ENCODE results near the gene TTPAL.
A peak's percentile ranks its signal among the peaks of the same experiment; 100 is the strongest.

Gene TTPAL

DNA sequence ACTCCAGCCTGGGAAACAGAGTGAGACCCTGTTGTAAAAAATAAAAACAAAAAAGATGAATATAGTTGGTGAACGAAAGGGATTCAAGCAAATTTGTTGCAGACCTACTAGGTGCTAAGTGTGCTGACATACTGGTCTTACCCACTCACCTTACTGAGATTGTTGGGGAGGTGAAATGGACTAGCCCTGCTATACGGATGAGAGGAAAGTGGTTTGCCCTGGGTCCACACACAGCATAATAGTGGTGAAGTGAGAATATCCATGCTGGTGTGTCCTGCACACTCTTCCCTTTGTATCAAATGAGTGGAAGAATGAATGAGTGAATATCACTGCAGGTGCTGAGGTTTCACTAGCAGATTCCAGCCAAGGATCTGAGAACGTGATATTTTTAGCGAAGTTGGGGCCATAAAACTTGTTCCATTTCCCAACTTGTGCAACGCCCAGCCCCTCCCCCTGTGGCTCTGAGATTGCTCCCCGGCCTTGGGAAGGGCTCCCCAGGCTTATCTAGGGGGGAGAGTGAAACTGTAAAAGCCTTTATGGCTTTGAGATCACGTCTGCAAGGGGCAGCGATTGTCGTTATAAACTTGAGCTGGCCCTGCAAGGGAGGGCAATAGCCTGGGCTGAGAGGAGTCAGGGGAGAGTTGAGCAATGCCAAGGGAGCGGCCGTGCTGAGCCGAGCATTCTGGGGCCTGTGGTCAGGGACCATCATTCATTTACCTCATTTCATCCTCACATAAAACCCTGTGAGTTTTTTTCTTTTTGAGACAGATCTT, 33.2 kb upstream of the TTPAL start:
- no peak for DNase-seq (ENCODE audit: low spot score)

- DNase-seq (ENCODE audit: low spot score), result no peak
Observed at GRCh38 chr20:44445742-44446710, 29.6 kb upstream of the TTPAL start.

DNA sequence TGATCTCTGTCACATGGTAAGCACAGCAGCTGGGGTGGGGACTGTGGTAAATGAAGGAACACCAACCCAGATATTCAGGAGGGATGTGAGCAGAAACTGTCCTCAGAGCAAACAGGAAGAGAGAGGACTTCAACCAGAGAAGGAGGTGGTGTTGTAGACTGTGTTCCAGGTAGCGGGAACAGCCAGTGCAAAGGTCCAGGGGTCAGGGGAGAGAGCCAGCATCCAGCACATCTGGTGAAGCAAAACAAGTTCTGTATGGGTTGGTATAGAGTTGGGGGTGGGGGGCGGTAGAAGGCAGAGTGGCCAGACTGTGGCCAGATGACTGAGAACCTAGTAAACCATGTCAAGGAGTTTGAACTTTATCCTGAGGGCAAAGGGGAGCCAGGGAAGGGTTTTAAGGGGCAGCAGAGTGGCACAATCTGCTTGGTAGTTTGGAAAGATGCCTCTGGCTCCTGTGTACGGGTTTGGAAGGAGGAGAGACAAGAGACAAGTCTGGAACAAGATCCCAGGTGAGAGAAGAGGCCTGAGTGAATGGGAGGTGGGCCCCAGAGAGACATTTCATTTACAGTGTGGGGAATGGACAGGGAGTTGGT, 27.8 kb upstream of the TTPAL start:
- DNase-seq (ENCODE audit: low spot score), result no peak

- DNase-seq (ENCODE audit: low spot score), result peak; percentile 80
Observed at GRCh38 chr20:44448753-44449546, 26.7 kb upstream of the TTPAL start.

GRCh38 chr20:44449864-44450263, 25.8 kb upstream of the TTPAL start:
- no peak for DNase-seq (ENCODE audit: low spot score)

- DNase-seq (ENCODE audit: low spot score), result no peak
Observed at GRCh38 chr20:44450281-44450889, 25.3 kb upstream of the TTPAL start.

DNA sequence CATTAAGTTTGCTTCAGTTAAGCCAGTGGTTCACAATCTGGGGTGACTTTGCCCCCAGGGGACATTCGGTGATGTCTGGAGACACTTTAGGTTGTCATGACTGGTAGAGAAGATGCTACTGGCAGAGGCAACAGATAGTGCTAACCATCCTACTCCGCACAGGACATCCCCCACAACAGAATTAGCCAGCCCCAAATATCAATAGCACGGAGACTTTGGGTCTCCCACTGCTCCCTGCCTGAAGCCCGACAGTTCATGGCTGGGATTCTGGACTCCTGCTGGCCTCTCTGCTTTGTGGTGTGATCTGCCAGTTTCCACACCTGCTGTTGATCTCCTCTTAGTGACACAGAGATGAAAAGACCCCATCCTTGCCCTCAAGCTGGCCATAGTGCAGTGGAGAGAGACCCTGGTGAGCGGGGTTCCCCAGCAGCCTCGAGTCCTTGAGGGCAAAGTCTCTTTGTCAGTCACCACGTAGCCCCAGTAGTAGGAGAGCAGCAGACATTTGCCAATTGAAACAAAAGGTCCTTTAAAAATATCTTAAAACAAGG, 24.7 kb upstream of the TTPAL start:
- DNase-seq (ENCODE audit: low spot score), result no peak

DNA sequence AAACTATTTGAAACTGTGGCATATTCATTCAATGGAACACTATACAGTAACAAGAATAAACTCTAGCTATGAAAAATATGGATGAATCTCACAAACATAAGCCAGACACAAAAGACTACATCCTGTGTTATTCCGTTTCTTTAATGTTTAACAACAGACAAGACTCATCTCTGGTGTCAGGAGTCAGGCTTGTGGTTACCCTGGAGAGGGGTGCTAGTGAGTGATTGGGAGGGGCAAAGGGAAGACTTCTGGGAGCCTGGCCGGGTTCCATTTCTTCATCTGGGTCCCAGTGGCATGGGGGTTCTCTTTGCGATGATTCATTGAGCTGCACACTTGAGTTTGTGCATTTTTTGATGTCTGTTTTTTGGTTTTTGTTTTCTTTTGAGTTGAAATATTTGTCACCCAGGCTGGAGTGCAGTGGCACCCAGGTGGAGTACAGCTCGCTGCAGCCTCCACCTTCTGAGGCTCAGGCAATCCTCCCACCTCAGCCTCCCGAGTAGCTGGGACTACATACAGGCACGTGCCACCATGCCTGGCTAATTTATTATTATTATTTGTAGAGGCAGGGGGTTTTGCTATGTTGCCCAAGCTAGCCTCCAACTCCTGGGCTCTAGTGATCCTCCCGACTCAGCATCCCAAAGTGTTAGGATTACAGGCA, 21.2 kb upstream of the TTPAL start:
- DNase-seq (ENCODE audit: low spot score), result no peak

GRCh38 chr20:44455126-44455525, 20.5 kb upstream of the TTPAL start:
- DNase-seq (ENCODE audit: low spot score), result no peak

DNA sequence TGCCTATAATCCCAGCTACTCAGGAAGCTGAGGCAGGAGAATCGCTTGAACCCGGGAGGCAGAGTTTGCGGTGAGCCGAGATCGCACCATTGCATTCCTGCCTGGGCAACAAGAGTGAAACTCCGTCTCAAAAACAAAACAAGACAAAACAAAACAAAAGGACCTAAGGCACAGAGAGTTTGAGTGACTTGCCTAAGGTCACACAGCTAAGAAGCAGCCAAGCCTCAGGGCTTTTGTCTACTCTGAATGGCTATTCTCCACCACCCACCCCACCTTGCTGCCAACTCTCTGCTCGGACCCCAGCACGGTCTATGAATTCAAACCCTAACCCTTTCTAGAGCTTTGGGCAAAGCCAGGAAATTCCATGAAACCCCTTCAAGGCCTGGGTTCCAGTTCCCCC, 19.1 kb upstream of the TTPAL start:
- no peak for DNase-seq (ENCODE audit: low spot score)

DNA sequence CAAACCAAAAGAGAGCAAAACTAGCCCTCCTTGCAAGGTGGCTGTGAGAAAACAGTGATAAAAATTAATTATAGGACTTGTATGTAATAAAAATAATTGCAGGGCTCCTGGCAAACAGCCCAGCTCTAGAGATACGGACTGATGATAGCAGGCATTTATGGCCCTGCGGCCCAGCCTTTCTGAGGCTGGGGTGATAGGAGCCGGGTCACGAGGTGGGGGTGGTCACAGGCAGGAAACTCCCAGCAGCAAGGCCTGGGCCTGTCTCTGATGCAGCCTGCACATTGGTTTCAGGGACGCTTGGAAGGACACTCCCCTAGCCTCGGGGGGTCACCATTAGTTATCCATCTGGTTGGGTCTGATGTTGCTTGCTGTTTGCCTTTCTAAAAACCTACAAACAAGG, 18.7 kb upstream of the TTPAL start:
- no peak for DNase-seq (ENCODE audit: low spot score)

GRCh38 chr20:44459271-44459670, 16.4 kb upstream of the TTPAL start:
- DNase-seq (ENCODE audit: low spot score), result no peak

DNA sequence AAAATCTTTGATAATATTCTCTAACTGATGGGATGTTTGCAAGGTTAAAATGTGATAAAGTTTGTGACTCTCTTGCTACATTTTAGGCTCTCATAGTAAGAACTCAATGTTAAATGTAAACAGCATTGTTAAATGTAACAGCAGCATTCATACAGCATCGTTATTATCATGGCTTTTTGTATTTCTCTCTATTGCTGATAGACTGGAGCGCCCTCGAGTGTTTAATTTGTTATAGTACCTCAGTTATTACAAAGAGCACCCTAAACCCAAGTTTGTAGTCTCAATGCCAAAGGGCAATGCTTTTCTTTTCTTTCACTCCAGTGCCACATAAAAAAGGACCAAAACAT, 14.9 kb upstream of the TTPAL start:
- DNase-seq (ENCODE audit: low spot score), result peak; percentile 34

- no peak for DNase-seq (ENCODE audit: low spot score)
Observed at GRCh38 chr20:44461142-44461802, 14.4 kb upstream of the TTPAL start.

- no peak for DNase-seq (ENCODE audit: low spot score)
Observed at GRCh38 chr20:44461803-44462174, 13.9 kb upstream of the TTPAL start.

DNA sequence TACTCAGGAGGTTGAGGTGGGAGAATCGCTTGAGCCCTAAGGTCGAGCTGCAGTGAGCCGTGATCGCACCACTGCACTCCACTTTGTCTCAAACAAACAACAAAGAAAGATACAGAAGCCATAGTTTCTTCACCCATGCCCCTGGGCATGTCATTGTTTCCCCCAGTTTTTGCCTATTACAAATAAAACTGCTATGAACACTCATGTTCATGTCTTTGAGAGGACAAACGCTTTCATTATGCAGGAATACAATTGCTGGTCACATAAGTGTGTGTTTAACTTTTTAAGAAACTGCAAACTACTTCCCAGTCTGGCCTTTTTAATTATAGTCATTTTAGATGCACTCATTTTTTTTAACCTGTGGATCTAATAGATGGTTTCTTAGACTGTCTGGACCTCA, 12.2 kb upstream of the TTPAL start:
- DNase-seq (ENCODE audit: low spot score), result no peak

- DNase-seq (ENCODE audit: low spot score), result no peak
Observed at GRCh38 chr20:44464514-44464913, 11.2 kb upstream of the TTPAL start.

GRCh38 chr20:44465001-44465560, 10.6 kb upstream of the TTPAL start:
- no peak for DNase-seq (ENCODE audit: low spot score)

DNA sequence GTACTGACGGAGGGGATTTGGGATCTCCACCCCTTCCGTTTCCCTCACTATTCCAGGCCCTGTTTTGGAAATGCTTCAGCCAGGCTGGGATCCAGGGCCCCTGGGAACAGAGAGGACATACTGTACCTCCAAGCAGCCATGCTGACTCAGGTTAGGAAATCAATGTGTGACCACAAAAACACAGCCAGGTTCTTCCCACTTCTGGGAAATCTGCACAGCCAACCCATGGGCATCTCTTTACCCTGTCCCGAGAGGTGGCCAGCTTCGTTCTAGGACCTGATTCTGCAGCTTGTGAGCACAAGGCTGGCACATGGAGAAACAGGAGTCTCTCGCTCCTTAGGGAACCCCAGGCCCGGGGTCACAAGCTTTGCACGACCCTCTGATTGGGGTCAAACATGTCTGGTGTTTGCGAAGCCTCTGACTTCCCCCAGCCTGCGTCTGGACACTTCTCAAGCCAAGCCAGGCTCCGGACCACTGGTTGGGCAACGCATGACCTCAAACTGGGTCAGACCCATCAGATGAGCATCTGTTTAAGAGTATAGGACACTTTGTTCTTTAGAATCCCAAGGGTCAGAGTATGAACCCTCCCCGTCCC, 8.3 kb upstream of the TTPAL start:
- DNase-seq (ENCODE audit: low spot score), result peak; percentile 43
